ENCODE data around the gene PNMA8B.

- no peak for TF ChIP-seq POLR2A (IDR thresholded peaks at IDR 0.05)
- no peak for TF ChIP-seq CTCF (IDR thresholded peaks at IDR 0.05)
Measured at GRCh38 chr19:46441866-46442265, 53.8 kb downstream of the PNMA8B start.
